ENCODE data around the gene HECA. TPM values are rescaled to one million over a fixed set of nuclear protein-coding genes. Genes with fewer than 3 reads are reported as not detected.

HECA gene
- total RNA-seq, 3 donors from 2014 or later (not counting 1 experiment from before 2014, with no cell fraction given) = 76.5 to 80.5 (median 77.6) TPM

DNA sequence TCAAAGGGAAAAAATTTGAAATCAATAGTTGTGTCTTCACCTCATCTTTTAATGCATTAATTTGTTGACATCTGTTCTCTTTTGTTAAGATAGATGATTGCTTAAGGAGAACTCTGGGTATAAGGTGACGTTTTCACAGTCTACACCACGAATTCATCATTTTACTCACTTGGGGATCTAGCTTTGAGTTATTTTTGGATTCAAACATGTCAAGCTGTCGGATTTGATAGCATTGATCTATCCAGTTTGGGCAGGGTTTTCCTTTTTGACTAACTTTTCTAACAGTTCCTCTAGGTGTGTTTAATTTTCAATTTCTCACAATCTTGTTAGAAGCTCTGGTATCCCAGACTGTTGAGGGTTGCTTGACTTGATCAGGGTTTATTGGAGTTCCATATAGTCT lies 49.6 kb downstream of the HECA start:
- Mint-ChIP-seq H3K4me1 (peaks cover 35 to 42% of the 10 kb centered on the region in 2 donors), H3K9me3 (no peaks in the 10 kb centered on the region), H3K4me3 (no peak overlapping the region), H3K27ac (peak overlapping the region; percentile 35 to 67), H3K27me3 (ENCODE audit: low read depth in 2 of 2) (no peaks in the 10 kb centered on the region), H3K36me3 (peaks cover 14% of the 10 kb centered on the region)
- TF ChIP-seq, protein P1, sequence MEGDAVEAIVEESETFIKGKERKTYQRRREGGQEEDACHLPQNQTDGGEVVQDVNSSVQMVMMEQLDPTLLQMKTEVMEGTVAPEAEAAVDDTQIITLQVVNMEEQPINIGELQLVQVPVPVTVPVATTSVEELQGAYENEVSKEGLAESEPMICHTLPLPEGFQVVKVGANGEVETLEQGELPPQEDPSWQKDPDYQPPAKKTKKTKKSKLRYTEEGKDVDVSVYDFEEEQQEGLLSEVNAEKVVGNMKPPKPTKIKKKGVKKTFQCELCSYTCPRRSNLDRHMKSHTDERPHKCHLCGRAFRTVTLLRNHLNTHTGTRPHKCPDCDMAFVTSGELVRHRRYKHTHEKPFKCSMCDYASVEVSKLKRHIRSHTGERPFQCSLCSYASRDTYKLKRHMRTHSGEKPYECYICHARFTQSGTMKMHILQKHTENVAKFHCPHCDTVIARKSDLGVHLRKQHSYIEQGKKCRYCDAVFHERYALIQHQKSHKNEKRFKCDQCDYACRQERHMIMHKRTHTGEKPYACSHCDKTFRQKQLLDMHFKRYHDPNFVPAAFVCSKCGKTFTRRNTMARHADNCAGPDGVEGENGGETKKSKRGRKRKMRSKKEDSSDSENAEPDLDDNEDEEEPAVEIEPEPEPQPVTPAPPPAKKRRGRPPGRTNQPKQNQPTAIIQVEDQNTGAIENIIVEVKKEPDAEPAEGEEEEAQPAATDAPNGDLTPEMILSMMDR (IDR thresholded peaks at IDR 0.05) = no peak
- H3K4me3 ChIP-seq (ENCODE audit: low read length) = no peak overlapping the region
- intact Hi-C loops (cut with micrococcal nuclease) = no loop called here
- DNase-seq (no peak), ATAC-seq (no peak)
- H3K4me1 ChIP-seq (ENCODE audit: control insufficient read depth, insufficient read depth, low read length) = peaks cover 3% of the 10 kb centered on the region
- WGBS (ENCODE audit: insufficient coverage) = 83% methylated on average over 2 of the region's 3 CpGs
- H3K27me3 ChIP-seq (ENCODE audit: control insufficient read depth, insufficient read depth, low read length) = no peaks in the 10 kb centered on the region
- no peaks in the 10 kb centered on the region for H3K9me3 ChIP-seq (ENCODE audit: control insufficient read depth, insufficient read depth, low read length)
- no peak overlapping the region for H3K27ac ChIP-seq (ENCODE audit: low read length)
- H3K36me3 ChIP-seq (ENCODE audit: control insufficient read depth, insufficient read depth, low read length) = peaks cover 25% of the 10 kb centered on the region

- no peak overlapping the region for H3K4me3 Mint-ChIP-seq
- no peak overlapping the region for H3K4me3 ChIP-seq (ENCODE audit: low read length)
- H3K36me3 ChIP-seq (ENCODE audit: control insufficient read depth, insufficient read depth, low read length) = peaks cover 9% of the 10 kb centered on the region
- peaks cover 29 to 34% of the 10 kb centered on the region in 2 donors for H3K4me1 Mint-ChIP-seq
- peak overlapping the region; percentile 31 to 35 for H3K27ac Mint-ChIP-seq
- ATAC-seq (peak in 2 of 3 donors; percentile 26 to 32), DNase-seq (no peak)
- no peaks in the 10 kb centered on the region for H3K27me3 Mint-ChIP-seq (ENCODE audit: low read depth in 2 of 2)
- peaks cover 3% of the 10 kb centered on the region for H3K36me3 Mint-ChIP-seq
- TF ChIP-seq, protein P1 (IDR thresholded peaks at IDR 0.05) = no peak
- no peak overlapping the region for H3K27ac ChIP-seq (ENCODE audit: low read length)
- no peaks in the 10 kb centered on the region for H3K9me3 Mint-ChIP-seq
- H3K27me3 ChIP-seq (ENCODE audit: control insufficient read depth, insufficient read depth, low read length) = no peaks in the 10 kb centered on the region
- intact Hi-C loops (cut with micrococcal nuclease) = no loop called here
- no peaks in the 10 kb centered on the region for H3K9me3 ChIP-seq (ENCODE audit: control insufficient read depth, insufficient read depth, low read length)
- peaks cover 3% of the 10 kb centered on the region for H3K4me1 ChIP-seq (ENCODE audit: control insufficient read depth, insufficient read depth, low read length)
- no CpG with 5 or more reads among the region's 3 CpGs for WGBS (ENCODE audit: insufficient coverage)
Measured at GRCh38 chr6:139186242-139186641, 51.4 kb downstream of the HECA start.

DNA sequence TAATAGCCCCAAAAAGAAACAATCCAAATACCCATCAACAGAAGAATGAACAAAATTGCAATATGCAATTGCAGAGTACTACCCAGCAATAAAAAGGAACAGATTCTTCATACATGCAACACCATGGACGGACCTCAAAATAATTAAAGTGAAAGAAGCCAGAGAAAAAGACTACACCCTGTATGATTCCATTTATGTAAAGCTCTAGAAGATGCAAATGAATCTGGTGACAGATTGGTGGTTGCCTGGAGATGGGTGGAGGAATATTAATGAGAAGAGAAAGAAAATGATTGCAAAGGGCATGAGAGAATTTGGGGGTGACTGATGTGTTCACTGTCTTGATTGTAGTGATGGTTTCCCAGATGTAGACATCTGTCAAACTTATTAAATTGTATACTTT lies 51.8 kb downstream of the HECA start:
- Mint-ChIP-seq H3K27me3 (ENCODE audit: low read depth in 2 of 2) (no peaks in the 10 kb centered on the region), H3K4me1 (peaks cover 29 to 30% of the 10 kb centered on the region in 2 donors), H3K36me3 (no peaks in the 10 kb centered on the region), H3K27ac (peak overlapping the region in 1 of 2 donors; percentile 31), H3K9me3 (no peaks in the 10 kb centered on the region), H3K4me3 (no peak overlapping the region)
- peaks cover 7% of the 10 kb centered on the region for H3K36me3 ChIP-seq (ENCODE audit: control insufficient read depth, insufficient read depth, low read length)
- H3K27ac ChIP-seq (ENCODE audit: low read length) = no peak overlapping the region
- ATAC-seq = peak in 1 of 3 donors; percentile 11
- no peaks in the 10 kb centered on the region for H3K27me3 ChIP-seq (ENCODE audit: control insufficient read depth, insufficient read depth, low read length)
- intact Hi-C loops (cut with micrococcal nuclease) = no loop called here
- no peak overlapping the region for H3K4me3 ChIP-seq (ENCODE audit: low read length)
- TF ChIP-seq, protein P1 (IDR thresholded peaks at IDR 0.05) = no peak
- no CpG with 5 or more reads among the region's 1 CpG for WGBS (ENCODE audit: insufficient coverage)
- H3K4me1 ChIP-seq (ENCODE audit: control insufficient read depth, insufficient read depth, low read length) = peaks cover 3% of the 10 kb centered on the region
- no peaks in the 10 kb centered on the region for H3K9me3 ChIP-seq (ENCODE audit: control insufficient read depth, insufficient read depth, low read length)
- DNase-seq = no peak

GRCh38 chr6:139187489-139187888 lies 52.6 kb downstream of the HECA start:
- Histone ChIP-seq H3K4me1 (ENCODE audit: control insufficient read depth, insufficient read depth, low read length) (peaks cover 3% of the 10 kb centered on the region), H3K27ac (ENCODE audit: low read length) (no peak overlapping the region), H3K36me3 (ENCODE audit: control insufficient read depth, insufficient read depth, low read length) (no peaks in the 10 kb centered on the region), H3K4me3 (ENCODE audit: low read length) (no peak overlapping the region), H3K9me3 (ENCODE audit: control insufficient read depth, insufficient read depth, low read length) (no peaks in the 10 kb centered on the region), H3K27me3 (ENCODE audit: control insufficient read depth, insufficient read depth, low read length) (no peaks in the 10 kb centered on the region)
- no peaks in the 10 kb centered on the region for H3K36me3 Mint-ChIP-seq
- H3K27ac Mint-ChIP-seq = peak overlapping the region in 1 of 2 donors; percentile 21
- H3K9me3 Mint-ChIP-seq = no peaks in the 10 kb centered on the region
- TF ChIP-seq, protein P1 (IDR thresholded peaks at IDR 0.05) = no peak
- WGBS (ENCODE audit: insufficient coverage) = 36% methylated on average over 3 of the region's 4 CpGs
- no peaks in the 10 kb centered on the region for H3K27me3 Mint-ChIP-seq (ENCODE audit: low read depth in 2 of 2)
- peak in 2 of 3 donors; percentile 48 to 74 for ATAC-seq
- peaks cover 29% of the 10 kb centered on the region in 2 donors for H3K4me1 Mint-ChIP-seq
- intact Hi-C loops (cut with micrococcal nuclease) = no loop called here
- DNase-seq = no peak
- H3K4me3 Mint-ChIP-seq = no peak overlapping the region
